GM10266 (cell line): Measurements from ENCODE around the gene RDH11.
A peak's percentile ranks its signal among the peaks of the same experiment; 100 is the strongest.

Experiments used
- DNase-seq: peaks from one replicate; pipeline ENCODE4 v3.0.0; 2012; ENCODE audit errors: extremely low spot score
- TF ChIP-seq, protein P1 (sequence below): IDR thresholded peaks from 2 replicates; pipeline ENCODE4 v1.5.1; 2012; ENCODE audit warnings: mild to moderate bottlenecking, low read depth; ENCODE audit not compliant: control insufficient read depth, insufficient read depth; ENCODE audit errors: missing control alignments

The RDH11 gene

DNA sequence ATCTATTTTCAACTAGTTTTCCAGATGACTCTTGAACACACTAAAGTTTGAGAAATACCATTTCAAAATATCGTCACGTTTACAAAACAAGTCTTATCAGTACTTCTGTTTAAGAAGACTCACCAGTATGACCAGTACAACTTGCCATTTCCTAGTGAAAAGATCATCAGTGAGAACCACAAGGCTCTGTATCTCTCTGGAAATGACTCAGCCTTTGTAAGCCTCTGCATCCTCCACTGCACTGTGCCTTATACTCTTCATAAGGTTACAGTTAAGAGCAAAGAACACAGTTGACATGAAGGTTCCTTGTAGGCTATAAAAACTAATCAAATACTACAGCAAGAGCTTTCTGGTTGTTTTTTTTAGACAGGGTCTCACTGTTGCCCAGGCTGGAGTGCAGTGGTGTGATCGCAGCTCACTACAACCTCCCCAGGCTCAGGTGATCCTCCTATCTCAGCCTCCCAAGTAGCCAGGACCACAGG is 15.4 kb downstream of the RDH11 start:
- peak; percentile 80 for DNase-seq
- TF ChIP-seq, protein P1, sequence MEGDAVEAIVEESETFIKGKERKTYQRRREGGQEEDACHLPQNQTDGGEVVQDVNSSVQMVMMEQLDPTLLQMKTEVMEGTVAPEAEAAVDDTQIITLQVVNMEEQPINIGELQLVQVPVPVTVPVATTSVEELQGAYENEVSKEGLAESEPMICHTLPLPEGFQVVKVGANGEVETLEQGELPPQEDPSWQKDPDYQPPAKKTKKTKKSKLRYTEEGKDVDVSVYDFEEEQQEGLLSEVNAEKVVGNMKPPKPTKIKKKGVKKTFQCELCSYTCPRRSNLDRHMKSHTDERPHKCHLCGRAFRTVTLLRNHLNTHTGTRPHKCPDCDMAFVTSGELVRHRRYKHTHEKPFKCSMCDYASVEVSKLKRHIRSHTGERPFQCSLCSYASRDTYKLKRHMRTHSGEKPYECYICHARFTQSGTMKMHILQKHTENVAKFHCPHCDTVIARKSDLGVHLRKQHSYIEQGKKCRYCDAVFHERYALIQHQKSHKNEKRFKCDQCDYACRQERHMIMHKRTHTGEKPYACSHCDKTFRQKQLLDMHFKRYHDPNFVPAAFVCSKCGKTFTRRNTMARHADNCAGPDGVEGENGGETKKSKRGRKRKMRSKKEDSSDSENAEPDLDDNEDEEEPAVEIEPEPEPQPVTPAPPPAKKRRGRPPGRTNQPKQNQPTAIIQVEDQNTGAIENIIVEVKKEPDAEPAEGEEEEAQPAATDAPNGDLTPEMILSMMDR, result no peak

- no peak for DNase-seq
- TF ChIP-seq, protein P1, result no peak
Observed at GRCh38 chr14:67679006-67679405, 16.6 kb downstream of the RDH11 start.

GRCh38 chr14:67675219-67675582 is 20.4 kb downstream of the RDH11 start:
- no peak for DNase-seq
- TF ChIP-seq, protein P1, result no peak

GRCh38 chr14:67674480-67675218 is 20.9 kb downstream of the RDH11 start, which contains the start of gene VTI1B:
Gene VTI1B (minus strand): TSS chr14:67674632. CDS start chr14:67674489, 143 bp downstream.
- DNase-seq, result peak; percentile 87
- TF ChIP-seq, protein P1, result no peak

DNA sequence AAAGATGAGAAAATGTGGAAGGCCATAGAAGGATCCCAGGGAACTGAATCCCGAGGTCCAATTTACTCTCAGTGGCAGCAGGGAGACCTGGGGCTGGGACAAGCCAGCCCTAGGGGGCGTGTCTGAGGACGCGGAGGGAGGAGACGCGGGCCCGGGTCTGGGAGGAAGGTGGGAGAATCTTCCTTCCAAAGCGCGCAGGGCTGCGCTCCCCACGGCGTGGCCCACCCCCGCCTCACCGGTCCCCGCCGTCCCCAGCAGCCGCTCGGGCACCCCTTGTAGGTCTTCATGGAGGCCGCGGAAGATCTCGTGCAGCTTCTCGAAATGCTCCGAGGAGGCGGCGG is 21.5 kb downstream of the RDH11 start:
- TF ChIP-seq, protein P1, result peak; percentile 35
- DNase-seq, result peak; percentile 62

- TF ChIP-seq, protein P1, result no peak
- DNase-seq, result no peak
Observed at GRCh38 chr14:67673451-67673850, 22.1 kb downstream of the RDH11 start.

DNA sequence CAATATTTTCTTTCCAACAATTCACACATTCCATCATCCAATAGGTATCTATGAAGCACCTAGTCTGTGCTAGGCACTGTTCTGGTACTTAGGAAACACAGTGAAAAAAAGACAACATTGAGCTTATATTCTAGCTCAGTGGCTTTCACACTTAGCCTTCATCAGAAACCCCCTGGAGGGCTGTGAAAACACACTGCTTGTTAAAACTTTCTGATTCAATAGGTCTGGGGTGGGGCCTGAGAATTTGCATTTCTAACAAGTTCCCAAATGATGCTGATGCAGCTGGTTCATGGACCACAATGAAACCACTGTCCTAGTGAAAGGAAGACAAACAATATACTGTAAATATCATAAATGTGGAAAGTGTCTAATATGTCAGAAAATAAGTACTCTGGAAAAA is 27.0 kb downstream of the RDH11 start:
- DNase-seq, result peak; percentile 10
- TF ChIP-seq, protein P1, result no peak
